GM12892 (cell line): ENCODE results near the gene NSG1.

Source experiments
- POLR2A ChIP-seq: IDR thresholded peaks from 2 replicates; pipeline ENCODE4 v1.6.1; 2011; ENCODE audit warnings: low read depth, low read length, control low read depth
- POLR2AphosphoS5 ChIP-seq: IDR thresholded peaks from 2 replicates; pipeline ENCODE4 v1.6.1; 2011; ENCODE audit warnings: low read depth, low read length, control low read depth

DNA sequence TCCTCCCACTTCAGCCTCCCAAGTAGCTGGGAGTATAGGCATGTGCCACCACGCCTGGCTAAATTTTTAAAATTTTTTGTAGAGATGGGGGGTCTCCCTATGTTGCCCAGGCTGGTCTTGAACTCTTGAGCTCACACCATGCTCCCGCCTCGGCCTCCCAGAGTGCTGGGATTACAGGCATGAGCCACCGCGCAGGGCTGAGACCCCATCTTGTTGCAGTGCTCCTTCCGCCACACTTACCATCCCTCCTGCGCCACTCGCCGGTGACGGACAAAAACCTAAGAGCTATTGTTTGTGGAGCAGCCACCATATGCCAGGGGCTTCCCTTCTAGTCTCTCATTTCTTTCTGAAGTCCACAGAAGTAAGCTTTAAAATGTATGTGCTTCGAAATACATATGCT, 34.5 kb downstream of the NSG1 start:
- no peak for TF ChIP-seq POLR2AphosphoS5
- TF ChIP-seq POLR2A = no peak
